ENCODE data around the gene HTR7.

HTR7 gene

DNA sequence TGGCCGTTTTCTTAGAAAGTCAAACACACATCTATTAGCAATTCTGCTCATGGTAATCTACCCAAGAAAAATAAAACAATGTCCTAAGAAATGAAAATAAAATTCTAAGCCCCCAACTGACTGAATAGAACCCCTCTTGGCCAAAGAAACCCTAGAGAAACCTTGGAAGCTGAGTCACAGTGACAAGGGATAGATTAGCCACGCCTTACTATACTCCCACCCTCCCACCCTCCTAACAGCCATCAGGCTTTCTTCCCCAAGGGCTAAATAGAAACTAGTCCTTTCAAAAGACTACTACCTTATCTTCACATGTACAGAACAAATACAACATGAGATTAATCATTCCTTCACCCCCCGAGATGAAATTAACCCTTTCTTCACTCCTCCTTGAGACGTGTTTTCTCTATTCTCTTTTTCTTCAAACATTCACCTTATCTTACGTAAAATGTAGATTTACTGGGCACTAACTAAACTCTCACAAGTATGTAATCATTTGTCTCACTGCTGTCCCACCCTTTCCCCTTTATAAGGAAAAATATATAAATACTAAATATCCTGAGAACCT lies 57.5 kb downstream of the HTR7 start:
- TF ChIP-seq, protein P1, sequence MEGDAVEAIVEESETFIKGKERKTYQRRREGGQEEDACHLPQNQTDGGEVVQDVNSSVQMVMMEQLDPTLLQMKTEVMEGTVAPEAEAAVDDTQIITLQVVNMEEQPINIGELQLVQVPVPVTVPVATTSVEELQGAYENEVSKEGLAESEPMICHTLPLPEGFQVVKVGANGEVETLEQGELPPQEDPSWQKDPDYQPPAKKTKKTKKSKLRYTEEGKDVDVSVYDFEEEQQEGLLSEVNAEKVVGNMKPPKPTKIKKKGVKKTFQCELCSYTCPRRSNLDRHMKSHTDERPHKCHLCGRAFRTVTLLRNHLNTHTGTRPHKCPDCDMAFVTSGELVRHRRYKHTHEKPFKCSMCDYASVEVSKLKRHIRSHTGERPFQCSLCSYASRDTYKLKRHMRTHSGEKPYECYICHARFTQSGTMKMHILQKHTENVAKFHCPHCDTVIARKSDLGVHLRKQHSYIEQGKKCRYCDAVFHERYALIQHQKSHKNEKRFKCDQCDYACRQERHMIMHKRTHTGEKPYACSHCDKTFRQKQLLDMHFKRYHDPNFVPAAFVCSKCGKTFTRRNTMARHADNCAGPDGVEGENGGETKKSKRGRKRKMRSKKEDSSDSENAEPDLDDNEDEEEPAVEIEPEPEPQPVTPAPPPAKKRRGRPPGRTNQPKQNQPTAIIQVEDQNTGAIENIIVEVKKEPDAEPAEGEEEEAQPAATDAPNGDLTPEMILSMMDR (IDR thresholded peaks at IDR 0.05; ENCODE audit: insufficient read depth, low read length, poor library complexity, severe bottlenecking), result no peak
- Histone ChIP-seq H3K27me3 (replicated peaks; ENCODE audit: control insufficient read depth, insufficient read depth, low read length) (no peaks in the 10 kb centered on the region), H3K36me3 (ENCODE audit: control insufficient read depth, insufficient read depth, low read length) (no peaks in the 10 kb centered on the region), H3K4me3 (replicated peaks; ENCODE audit: low read depth, low read length) (no peak overlapping the region)
- DNase-seq (ENCODE audit: extremely low read depth, insufficient read length), result no peak

DNA sequence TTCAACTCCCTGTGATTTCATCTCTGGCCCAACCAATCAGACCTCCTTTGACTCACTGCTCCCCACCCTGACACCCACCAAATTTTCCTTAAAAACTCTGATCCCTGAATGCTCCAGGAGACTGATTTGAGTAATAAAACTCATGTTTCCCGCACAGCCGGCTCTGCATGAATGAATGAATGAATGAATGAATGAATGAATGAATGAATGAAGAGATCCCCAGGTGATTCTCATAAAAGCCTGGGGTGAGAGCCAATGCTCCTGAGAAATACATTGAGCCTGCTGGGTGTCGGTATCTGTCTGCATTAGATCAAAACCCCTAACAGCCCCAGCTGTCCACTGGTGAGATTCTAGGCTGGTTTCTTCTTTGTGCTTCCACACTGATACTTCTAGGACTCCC lies 58.7 kb downstream of the HTR7 start:
- DNase-seq (ENCODE audit: extremely low read depth, insufficient read length), result no peak
- no peaks in the 10 kb centered on the region for H3K36me3 ChIP-seq (ENCODE audit: control insufficient read depth, insufficient read depth, low read length)
- TF ChIP-seq, protein P1 (IDR thresholded peaks at IDR 0.05; ENCODE audit: insufficient read depth, low read length, poor library complexity, severe bottlenecking), result no peak
- H3K27me3 ChIP-seq (replicated peaks; ENCODE audit: control insufficient read depth, insufficient read depth, low read length), result no peaks in the 10 kb centered on the region
- H3K4me3 ChIP-seq (replicated peaks; ENCODE audit: low read depth, low read length), result no peak overlapping the region

DNA sequence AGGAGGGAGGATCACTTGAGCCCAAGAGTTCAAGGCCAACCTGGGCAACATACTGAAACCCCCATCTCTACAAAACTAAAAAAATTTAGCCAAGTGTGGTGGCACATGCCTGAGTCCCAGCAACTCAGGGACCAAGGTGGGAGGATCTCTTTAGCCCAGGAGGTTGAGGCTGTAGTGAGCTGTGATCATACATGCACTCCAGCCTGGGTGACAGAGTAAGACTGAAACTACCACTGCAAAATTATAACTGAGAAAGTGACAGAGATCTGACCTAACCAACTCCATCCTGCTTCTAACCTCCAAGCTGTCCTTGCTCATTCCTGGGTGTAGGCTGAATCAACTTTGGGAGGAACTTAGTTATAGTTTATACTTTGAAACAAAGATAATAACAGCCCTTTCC lies 59.4 kb downstream of the HTR7 start:
- no peaks in the 10 kb centered on the region for H3K36me3 ChIP-seq (ENCODE audit: control insufficient read depth, insufficient read depth, low read length)
- no peaks in the 10 kb centered on the region; the same call in 1 of the 2 replicates for H3K27me3 ChIP-seq (replicated peaks; ENCODE audit: control insufficient read depth, insufficient read depth, low read length)
- TF ChIP-seq, protein P1 (IDR thresholded peaks at IDR 0.05; ENCODE audit: insufficient read depth, low read length, poor library complexity, severe bottlenecking), result no peak
- DNase-seq (ENCODE audit: extremely low read depth, insufficient read length), result no peak
- no peak overlapping the region for H3K4me3 ChIP-seq (replicated peaks; ENCODE audit: low read depth, low read length)

DNA sequence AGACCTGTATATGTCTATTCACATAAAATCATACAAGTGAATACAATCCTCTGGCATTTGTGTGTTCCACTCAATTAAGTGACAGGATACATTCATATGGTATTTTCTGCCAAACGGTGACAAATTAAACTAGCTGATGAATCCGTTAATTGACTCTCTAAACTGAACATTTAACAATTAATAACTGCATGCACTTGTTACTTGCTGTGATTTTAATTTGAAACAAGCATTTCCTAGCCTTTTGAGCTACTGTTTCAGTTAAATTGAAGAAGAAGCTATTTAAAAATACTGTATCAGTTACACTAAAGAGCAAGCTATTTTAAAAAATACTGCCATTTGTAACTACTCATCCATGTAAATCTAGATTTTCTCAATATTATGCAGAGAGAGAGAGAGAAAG lies 67.4 kb downstream of the HTR7 start:
- no peak for DNase-seq (ENCODE audit: extremely low read depth, insufficient read length)
- Histone ChIP-seq H3K36me3 (ENCODE audit: control insufficient read depth, insufficient read depth, low read length) (no peaks in the 10 kb centered on the region), H3K27me3 (replicated peaks; ENCODE audit: control insufficient read depth, insufficient read depth, low read length) (no peaks in the 10 kb centered on the region; the same call in 1 of the 2 replicates)

DNA sequence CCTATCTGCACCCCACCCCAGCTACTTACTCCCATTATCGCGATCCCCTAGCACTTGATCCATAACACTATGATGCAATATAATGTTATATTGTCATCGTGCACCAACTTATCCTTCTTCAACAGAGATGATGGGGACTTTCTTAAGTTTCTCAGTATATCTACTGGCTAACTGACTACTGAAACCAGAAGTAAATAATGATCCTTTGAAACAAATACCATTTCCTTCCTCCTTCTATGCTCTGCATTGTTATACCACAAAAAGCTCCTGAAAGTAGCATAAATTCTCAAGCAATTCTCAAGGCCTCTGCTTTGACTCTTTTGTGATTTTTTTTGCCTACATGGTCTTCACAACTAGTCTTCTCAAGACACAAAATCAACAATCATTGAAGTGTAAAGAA lies 68.9 kb downstream of the HTR7 start:
- no peak overlapping the region for H3K4me3 ChIP-seq (replicated peaks; ENCODE audit: low read depth, low read length)

More for the DNA sequence above, 67.4 kb downstream of the HTR7 start:
- TF ChIP-seq, protein P1 (IDR thresholded peaks at IDR 0.05; ENCODE audit: insufficient read depth, low read length, poor library complexity, severe bottlenecking), result no peak
- no peak overlapping the region for H3K4me3 ChIP-seq (replicated peaks; ENCODE audit: low read depth, low read length)

More for the DNA sequence above, 68.9 kb downstream of the HTR7 start:
- TF ChIP-seq, protein P1 (IDR thresholded peaks at IDR 0.05; ENCODE audit: insufficient read depth, low read length, poor library complexity, severe bottlenecking), result no peak
- no peaks in the 10 kb centered on the region; the same call in 1 of the 2 replicates for H3K27me3 ChIP-seq (replicated peaks; ENCODE audit: control insufficient read depth, insufficient read depth, low read length)
- DNase-seq (ENCODE audit: extremely low read depth, insufficient read length), result peak; percentile 38
- H3K36me3 ChIP-seq (ENCODE audit: control insufficient read depth, insufficient read depth, low read length), result no peaks in the 10 kb centered on the region
